GM18519 (cell line): ENCODE data around the gene PRKCA.

Source experiments
- ATAC-seq: cut with Tn5 transposase; IDR thresholded peaks from one replicate; pipeline ENCODE4 v1.9.1; 2021; ENCODE audit warnings: mild to moderate bottlenecking, moderate library complexity; ENCODE audit not compliant: unreplicated experiment, low FRiP score

The PRKCA gene

GRCh38 chr17:66772148-66772812, 469.9 kb downstream of the PRKCA start:
- ATAC-seq, result no peak

DNA sequence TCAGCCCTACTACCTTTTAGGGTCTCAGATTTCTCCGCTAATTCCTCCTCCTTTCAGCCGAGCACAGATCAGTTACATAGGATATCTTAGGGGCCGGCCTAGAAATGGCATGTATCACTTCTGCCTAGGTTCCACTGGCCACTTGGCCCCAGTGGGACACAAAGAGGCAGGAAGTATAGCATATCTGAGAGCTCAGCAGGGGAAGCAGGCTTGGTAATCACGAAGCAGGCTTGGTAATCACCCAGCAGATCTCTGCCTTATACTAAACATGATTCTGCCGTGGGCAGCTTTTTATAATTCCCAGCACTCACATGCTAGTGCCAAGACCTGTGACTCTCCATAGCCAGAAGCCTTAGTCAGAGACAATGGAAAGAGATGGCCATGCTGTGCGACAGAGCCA, 472.9 kb downstream of the PRKCA start:
- no peak for ATAC-seq

DNA sequence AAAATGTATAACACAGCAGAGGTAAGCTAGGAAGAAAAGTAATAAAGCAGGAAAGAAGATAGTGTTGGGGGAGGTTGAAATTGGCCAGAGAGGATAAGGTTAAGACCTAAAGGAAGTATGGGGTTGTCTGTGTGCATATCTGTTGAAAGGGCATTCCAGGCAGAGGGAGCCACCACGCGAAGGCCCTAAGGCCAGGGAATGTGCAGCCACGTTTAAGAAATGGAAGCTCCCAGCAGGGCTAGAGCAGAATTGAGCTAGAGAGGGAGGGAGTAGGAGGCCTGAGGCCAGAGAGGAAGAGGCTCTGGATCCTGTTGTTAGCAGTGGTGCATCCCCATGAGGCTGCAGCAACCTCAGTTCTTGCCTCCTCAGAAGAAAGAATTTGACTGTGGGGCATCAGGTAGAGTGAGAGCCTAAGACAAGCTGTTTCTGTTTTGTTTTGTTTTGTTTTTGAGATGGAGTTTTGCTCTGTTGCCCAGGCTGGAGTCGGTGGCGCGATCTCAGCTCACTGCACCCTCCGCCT, 473.5 kb downstream of the PRKCA start:
- no peak for ATAC-seq

DNA sequence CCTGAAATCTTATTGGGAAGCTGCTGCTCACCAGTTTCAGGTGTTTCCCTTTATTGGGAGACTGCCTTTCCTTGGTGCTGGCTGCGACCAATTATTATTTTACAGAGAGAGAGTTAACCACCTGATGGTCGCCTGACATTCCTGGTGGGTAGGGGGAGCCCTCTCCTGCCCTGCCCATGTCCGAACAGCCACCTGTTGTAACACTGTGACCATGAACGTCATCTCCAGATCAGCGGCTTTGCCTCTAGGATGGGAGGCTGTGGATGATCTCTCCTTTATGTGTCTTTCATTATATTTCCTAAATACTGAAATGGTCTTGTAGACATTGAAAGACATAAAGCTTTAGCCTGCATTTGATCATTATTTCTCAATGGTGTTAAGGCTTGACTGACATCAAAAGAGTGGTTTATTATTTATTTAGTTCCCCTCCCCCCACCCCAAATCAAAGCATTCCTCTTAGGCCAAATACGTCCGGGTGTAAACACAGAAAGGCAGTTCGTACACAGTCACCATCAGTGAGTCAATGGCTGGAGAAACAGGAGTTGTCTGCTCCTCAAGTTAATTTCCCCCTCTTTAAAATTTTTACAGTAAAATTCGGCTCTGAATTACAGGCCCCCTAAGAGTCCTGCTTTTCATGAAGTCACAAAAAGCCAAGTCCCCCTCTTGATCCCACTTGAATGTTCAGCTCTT, 474.7 kb downstream of the PRKCA start:
- no peak for ATAC-seq

DNA sequence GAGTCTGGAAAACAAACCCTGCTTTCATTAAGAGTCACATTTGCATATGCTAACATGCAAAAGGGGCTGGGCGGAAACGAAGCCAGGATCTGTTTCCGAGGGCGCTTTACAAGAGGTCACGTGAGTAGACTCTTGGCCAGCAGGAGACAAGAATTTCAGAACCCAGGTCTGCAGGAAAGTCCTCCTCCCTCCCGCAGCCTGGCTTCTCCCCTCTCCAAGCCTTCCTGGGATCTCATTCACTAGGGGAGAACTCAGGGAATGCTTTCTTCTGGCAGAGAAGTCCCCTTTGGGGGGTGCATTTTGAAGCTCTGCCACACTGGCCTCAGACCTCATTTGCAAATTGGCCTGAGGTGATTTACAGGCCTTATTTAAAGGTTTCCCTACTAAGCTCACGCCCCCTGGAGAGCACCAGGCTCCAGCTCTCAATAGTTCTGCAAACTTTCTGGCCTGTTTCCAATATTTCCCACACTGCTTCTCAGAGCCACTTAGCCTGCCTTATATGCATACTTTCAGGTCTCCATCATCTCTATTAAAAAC, 475.3 kb downstream of the PRKCA start:
- ATAC-seq, result no peak

- no peak for ATAC-seq
These were observed 476.3 kb downstream of the PRKCA start for GRCh38 chr17:66778531-66779236.

DNA sequence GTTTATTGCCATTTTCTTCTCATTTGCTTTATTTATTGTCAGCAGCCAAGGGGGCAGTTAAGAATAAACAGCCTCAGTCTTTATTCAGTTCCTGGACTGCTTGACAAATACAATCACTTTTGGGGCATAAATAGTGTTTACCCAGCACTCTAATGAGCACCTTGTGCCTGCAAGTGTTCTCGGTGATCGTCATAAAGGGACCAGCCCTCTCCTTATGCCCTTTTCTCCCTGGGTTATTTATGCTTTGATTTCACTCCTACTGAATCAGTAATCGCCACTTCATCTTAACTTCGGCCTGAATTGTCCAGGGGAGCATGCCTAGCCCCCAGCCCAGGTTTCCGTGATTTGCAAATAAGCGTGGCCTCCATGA, 476.8 kb downstream of the PRKCA start:
- no peak for ATAC-seq

GRCh38 chr17:66781135-66781534, 478.7 kb downstream of the PRKCA start:
- ATAC-seq, result no peak

DNA sequence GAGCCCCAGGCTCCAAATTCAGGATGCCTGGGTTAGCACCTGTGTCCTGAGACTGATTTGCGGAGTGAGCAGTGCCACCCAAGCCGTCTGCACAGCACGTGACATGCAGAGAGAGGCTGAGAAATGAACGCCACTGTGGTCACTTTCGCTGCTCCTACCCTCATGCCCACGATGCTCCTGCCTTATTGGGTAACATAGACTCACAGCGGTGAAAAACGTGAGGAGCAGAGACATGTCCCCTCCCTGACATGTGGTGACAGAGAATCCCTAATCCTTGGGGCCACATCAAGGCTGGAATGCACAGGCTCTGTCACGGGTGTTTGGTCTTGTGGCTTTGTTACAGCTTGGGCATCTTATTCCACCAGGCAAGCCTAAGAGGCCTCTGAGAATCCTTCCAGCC, 480.4 kb downstream of the PRKCA start:
- ATAC-seq, result no peak

DNA sequence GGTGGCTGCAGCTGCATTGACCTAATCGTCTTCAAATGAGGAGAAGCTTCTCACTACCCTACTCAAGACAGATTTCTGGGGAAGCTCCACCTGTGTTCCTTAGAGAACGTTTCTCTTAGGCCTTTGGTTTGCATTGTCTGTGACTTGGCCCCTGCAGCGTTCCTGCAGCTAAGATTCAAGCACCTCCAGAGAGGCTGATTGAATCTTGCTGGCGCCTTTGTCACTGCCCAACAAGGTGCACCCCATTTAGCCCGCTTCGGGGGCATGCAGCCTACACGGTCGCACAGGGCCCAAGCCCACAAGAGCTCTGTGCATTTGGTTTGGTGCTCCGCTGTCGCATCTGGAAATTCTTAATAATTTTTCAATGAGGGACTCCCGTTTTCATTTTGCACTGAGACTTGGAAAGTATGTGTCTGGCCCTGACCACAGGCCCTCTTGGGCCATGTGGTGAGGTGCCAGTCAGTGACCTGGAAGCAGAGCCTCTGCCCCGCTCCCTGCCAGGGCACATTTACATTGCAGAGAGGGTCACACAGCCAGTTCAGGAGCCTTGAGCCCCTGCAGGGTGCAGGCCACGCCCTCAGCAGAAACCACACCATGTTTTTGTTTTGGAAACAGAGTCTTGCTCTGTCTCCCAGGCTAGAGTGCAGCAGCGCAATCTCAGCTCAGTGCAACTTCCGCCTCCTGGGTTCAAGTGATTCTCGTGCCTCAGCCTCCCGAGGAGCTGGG, 481.4 kb downstream of the PRKCA start:
- ATAC-seq, result no peak

- ATAC-seq, result no peak
These were observed 482.4 kb downstream of the PRKCA start for GRCh38 chr17:66784621-66785364.

GRCh38 chr17:66786107-66786506, 483.7 kb downstream of the PRKCA start:
- ATAC-seq, result no peak

DNA sequence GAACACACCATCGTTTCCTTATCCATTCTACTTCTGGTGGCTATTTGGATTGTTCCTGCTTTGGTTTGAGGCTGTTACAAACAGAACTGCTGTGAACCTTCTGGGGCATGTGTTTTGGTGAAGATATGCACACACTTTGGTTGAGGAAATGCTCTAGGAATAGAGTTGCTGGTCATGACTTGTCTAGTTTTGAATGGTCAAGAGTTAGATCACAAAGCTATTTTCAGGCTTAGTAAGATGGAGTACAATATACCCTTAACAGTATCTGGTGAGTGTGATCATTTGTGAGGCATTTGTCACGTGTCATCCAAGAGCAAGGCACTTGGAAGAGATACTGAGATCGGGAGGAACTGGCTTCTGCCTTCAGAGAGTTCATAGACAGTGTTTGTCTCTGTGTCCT, 485.5 kb downstream of the PRKCA start:
- ATAC-seq, result no peak

DNA sequence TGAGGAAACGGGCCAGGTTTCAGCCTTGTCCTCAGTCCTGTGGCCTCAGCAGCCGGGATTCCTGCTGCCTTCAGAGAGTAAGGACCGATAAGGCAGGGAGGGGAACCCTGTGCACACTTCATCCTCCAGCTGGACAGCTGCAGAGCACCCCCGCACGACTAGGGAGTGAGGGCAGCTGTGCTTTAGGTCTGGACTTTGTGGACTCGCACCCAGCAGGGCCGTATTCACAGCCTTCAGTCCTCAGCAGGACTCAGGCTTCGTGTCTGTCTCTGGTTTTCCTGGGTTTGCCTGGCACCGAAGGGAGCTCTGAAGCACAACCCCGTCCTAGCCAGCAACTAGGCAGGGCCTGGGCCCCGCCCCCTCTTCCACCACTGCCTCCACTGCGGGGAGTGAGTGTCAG, 486.7 kb downstream of the PRKCA start:
- ATAC-seq, result no peak

DNA sequence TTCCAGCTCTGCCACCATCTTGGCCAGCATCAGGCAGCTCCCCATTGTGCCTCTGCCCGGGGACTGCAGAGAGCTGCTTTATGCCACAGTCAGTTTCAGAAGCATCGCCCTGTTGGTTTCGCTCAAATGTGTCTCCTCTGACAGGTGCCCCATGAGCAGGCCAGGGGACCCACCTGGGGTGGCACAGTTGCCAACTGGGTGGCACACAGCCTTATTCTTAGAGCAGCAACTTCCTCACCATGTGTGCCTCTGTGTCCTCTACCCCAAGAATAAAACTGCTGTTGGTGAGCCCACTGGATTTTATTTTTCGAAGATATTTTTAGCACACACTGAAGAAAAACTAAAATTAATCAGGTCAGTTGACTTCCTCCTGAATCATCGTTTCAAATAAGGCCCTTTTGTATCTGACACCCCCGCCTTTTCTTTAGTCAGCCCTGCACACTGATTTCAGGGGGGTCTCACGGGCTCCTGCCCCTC, 487.6 kb downstream of the PRKCA start:
- no peak for ATAC-seq

- ATAC-seq, result no peak
These were observed 488.2 kb downstream of the PRKCA start for GRCh38 chr17:66790501-66791061.

- no peak for ATAC-seq
These were observed 488.9 kb downstream of the PRKCA start for GRCh38 chr17:66791347-66791746.

- ATAC-seq, result no peak
These were observed 491.4 kb downstream of the PRKCA start for GRCh38 chr17:66793814-66794213.

DNA sequence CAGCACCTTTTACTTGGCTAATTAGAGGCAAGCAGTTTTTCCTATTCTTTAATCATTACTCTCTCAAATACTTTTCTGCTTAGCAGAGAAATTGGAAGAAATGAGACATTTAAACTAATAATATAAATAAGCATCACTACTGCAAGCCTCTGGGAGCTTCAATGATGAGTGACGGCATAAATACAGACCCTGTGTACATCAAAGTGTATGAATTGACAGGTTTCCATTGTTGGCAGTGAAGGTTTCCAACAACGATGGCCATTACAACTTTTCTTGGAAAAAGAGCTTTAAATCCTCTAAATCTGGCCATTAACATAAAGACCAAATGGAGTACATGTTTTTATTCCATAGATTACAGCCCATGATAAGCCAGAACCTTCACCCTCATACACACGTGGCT, 493.1 kb downstream of the PRKCA start:
- no peak for ATAC-seq
